H9 (cell line): ENCODE data around the gene SOX15. TPM values are rescaled to one million over a fixed set of nuclear protein-coding genes. Genes with fewer than 3 reads are reported as not detected.

ENCODE experiments used
- DNase-seq: peaks from one replicate; pipeline ENCODE4 v3.0.0-alpha.2; 2017
- H2AFZ ChIP-seq: one replicate; pipeline ENCODE4 v1.6.1; 2013; ENCODE audit warnings: mild to moderate bottlenecking, low read length, control low read depth, moderate library complexity
- H2AK5ac ChIP-seq: 2 replicates; pipeline ENCODE4 v1.6.1; 2013; ENCODE audit warnings: low read length, control low read depth, mixed read lengths; ENCODE audit not compliant: insufficient read length
- H2BK120ac ChIP-seq: one replicate; pipeline ENCODE4 v1.6.1; 2013; ENCODE audit warnings: low read depth, mild to moderate bottlenecking, low read length, control low read depth, inconsistent platforms; ENCODE audit not compliant: poor library complexity, severe bottlenecking
- H2BK12ac ChIP-seq: 2 replicates; pipeline ENCODE4 v1.6.1; 2013; ENCODE audit warnings: low read length, control low read depth, mixed read lengths, low read depth; ENCODE audit not compliant: insufficient read length
- H2BK15ac ChIP-seq: 2 replicates; pipeline ENCODE4 v1.6.1; 2013; ENCODE audit warnings: low read depth, low read length, control low read depth
- H2BK20ac ChIP-seq: one replicate; pipeline ENCODE4 v1.6.1; 2013; ENCODE audit warnings: low read depth, mild to moderate bottlenecking, low read length, control low read depth, inconsistent platforms; ENCODE audit not compliant: poor library complexity, severe bottlenecking
- H2BK5ac ChIP-seq: 2 replicates; pipeline ENCODE4 v1.6.1; 2013; ENCODE audit warnings: low read length, control low read depth, mixed read lengths; ENCODE audit not compliant: insufficient read length
- H3K14ac ChIP-seq: 2 replicates; pipeline ENCODE4 v1.6.1; 2013; ENCODE audit warnings: low read length, control low read depth; ENCODE audit not compliant: insufficient read depth
- H3K18ac ChIP-seq: 2 replicates; pipeline ENCODE4 v1.6.1; 2013; ENCODE audit warnings: low read depth, mild to moderate bottlenecking, mixed read lengths, low read length, control low read depth; ENCODE audit not compliant: insufficient read length
- H3K23ac ChIP-seq: 2 replicates; pipeline ENCODE4 v1.6.1; 2013; ENCODE audit warnings: low read length, control low read depth, mixed read lengths, low read depth; ENCODE audit not compliant: insufficient read length
- H3K23me2 ChIP-seq: 2 replicates; pipeline ENCODE4 v1.6.1; 2013; ENCODE audit warnings: low read depth, mild to moderate bottlenecking, mixed read lengths, low read length, control low read depth; ENCODE audit not compliant: insufficient read length, poor library complexity, severe bottlenecking
- H3K27ac ChIP-seq: 2 replicates; pipeline ENCODE4 v1.5.1; 2013; ENCODE audit warnings: low read length, control low read depth, mixed read lengths, low read depth; ENCODE audit not compliant: insufficient read length
- H3K27me3 ChIP-seq: 2 replicates; pipeline ENCODE4 v1.6.1; 2013; ENCODE audit warnings: low read length, control low read depth, inconsistent platforms; ENCODE audit not compliant: insufficient read depth
- H3K4ac ChIP-seq: 2 replicates; pipeline ENCODE4 v1.6.1; 2013; ENCODE audit warnings: low read depth, mild to moderate bottlenecking, control low read depth, inconsistent platforms, low read length, moderate library complexity
- H3K4me1 ChIP-seq: 2 replicates; pipeline ENCODE4 v1.6.1; 2013; ENCODE audit warnings: low read length, control low read depth, inconsistent platforms; ENCODE audit not compliant: insufficient read depth
- H3K4me2 ChIP-seq: 2 replicates; pipeline ENCODE4 v1.6.1; 2013; ENCODE audit warnings: low read length, control low read depth, mixed read lengths; ENCODE audit not compliant: insufficient read length, insufficient read depth
- H3K56ac ChIP-seq: 2 replicates; pipeline ENCODE4 v1.6.1; 2013; ENCODE audit warnings: low read depth, mild to moderate bottlenecking, mixed read lengths, low read length, control low read depth; ENCODE audit not compliant: insufficient read length
- H3K79me1 ChIP-seq: 2 replicates; pipeline ENCODE4 v1.6.1; 2013; ENCODE audit warnings: low read depth, mild to moderate bottlenecking, moderate library complexity, low read length, control low read depth, inconsistent platforms; ENCODE audit not compliant: insufficient read depth, poor library complexity, severe bottlenecking
- H3K79me2 ChIP-seq: 2 replicates; pipeline ENCODE4 v1.6.1; 2013; ENCODE audit warnings: low read length, control low read depth, inconsistent platforms; ENCODE audit not compliant: insufficient read depth
- H3K9ac ChIP-seq: 2 replicates; pipeline ENCODE4 v1.6.1; 2013; ENCODE audit warnings: low read length, control low read depth, mixed read lengths; ENCODE audit not compliant: insufficient read length; ENCODE audit errors: extremely low read depth
- H3K9me3 ChIP-seq: one replicate; pipeline ENCODE4 v1.6.1; 2013; ENCODE audit warnings: low read depth, low read length, inconsistent platforms; ENCODE audit not compliant: control insufficient read depth
- H3T11ph ChIP-seq: one replicate; pipeline ENCODE4 v1.6.1; 2013; ENCODE audit warnings: mild to moderate bottlenecking, low read length, control low read depth, inconsistent platforms
- H4K20me1 ChIP-seq: one replicate; pipeline ENCODE4 v1.6.1; 2013; ENCODE audit not compliant: control insufficient read depth, insufficient read length, insufficient read depth
- H4K5ac ChIP-seq: 2 replicates; pipeline ENCODE4 v1.6.1; 2013; ENCODE audit warnings: low read depth, mild to moderate bottlenecking, mixed read lengths, low read length, control low read depth; ENCODE audit not compliant: insufficient read length
- H4K8ac ChIP-seq: replicated peaks from 2 replicates; pipeline ENCODE4 v1.6.1; 2013; ENCODE audit warnings: low read length, control low read depth, mixed read lengths, low read depth; ENCODE audit not compliant: insufficient read length
- H4K91ac ChIP-seq: 2 replicates; pipeline ENCODE4 v1.6.1; 2013; ENCODE audit warnings: low read depth, mild to moderate bottlenecking, moderate library complexity, mixed read lengths, low read length, control low read depth; ENCODE audit not compliant: insufficient read length
- H3K27ac Mint-ChIP-seq, 3 experiments: 2 replicates in 2 of 3; 3 replicates in 1 of 3; pipeline ENCODE4 v1.8.0; 2020 to 2021; ENCODE audit warnings: mixed read lengths in 3 of 3, mild to moderate bottlenecking in 1 of 3, moderate library complexity in 1 of 3
- H3K27me3 Mint-ChIP-seq: 2 replicates; pipeline ENCODE4 v1.8.0; 2021; ENCODE audit warnings: low read depth, mild to moderate bottlenecking, moderate library complexity, mixed read lengths
- H3K36me3 Mint-ChIP-seq, 3 experiments: 2 replicates in 2 of 3; 3 replicates in 1 of 3; pipeline ENCODE4 v1.8.0; 2020 to 2021; ENCODE audit warnings: low read depth in 3 of 3, mixed read lengths in 3 of 3; ENCODE audit not compliant: insufficient read depth in 1 of 3
- H3K4me1 Mint-ChIP-seq, 2 experiments: 2 replicates each; pipeline ENCODE4 v1.8.0; 2020; ENCODE audit warnings: mixed read lengths in 2 of 2
- H3K4me3 Mint-ChIP-seq, 2 experiments: 2 replicates in 1 of 2; 3 replicates in 1 of 2; pipeline ENCODE4 v1.8.0; 2020 to 2021; ENCODE audit warnings: mild to moderate bottlenecking in 2 of 2, mixed read lengths in 2 of 2, moderate library complexity in 1 of 2
- H3K9me3 Mint-ChIP-seq, 2 experiments: 2 replicates in 1 of 2; 3 replicates in 1 of 2; pipeline ENCODE4 v1.8.0; 2020; ENCODE audit warnings: mild to moderate bottlenecking in 2 of 2, mixed read lengths in 2 of 2, moderate library complexity in 1 of 2
- CTCF ChIP-seq: fragments of 200-600 bp; sonication (generic); conservative IDR thresholded peaks from 3 replicates; pipeline ENCODE4 v1.8.0; 2021; ENCODE audit warnings: antibody characterized with exemption, mild to moderate bottlenecking
- WGBS: extraction: QIAGEN DNeasy Blood & Tissue Kit; methylation state at CpG from one replicate; pipeline ENCODE4 v1.1.7; 2013; ENCODE audit warnings: missing lambda C conversion rate, low lambda C conversion rate, mixed read lengths; ENCODE audit not compliant: insufficient read length; ENCODE audit errors: extremely low coverage; 5-methylcytosine and 5-hydroxymethylcytosine counted together
- total RNA-seq: library from RNA; stranded (reverse); gene quantifications from 2 replicates; pipeline ENCODE4 v1.2.1, GENCODE V29; 2021

Gene SOX15
- total RNA-seq, 1 experiment from 2014 or later, result 7.7 TPM

DNA sequence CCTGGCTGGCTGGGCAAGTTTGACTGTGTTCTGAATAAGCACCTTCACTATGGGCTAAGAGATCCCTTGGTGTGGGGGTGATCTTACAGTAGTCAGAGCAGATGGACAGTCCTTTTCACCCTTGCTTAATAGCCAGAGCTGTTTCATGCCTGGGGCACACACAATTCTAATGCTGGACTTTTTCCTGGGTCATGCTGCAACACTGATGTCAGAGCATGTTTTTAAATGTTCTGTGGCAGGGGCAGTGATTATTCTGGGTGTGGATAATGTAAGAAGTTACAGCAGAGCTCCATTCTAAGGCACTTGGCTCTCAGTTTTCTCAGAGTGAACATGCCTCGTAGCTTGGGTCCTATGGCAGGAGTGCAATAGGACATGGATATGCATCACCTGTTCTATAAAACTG, 14.4 kb downstream of the SOX15 start:
- H3K14ac ChIP-seq, result no peak overlapping the region
- WGBS, result no CpG with 5 or more reads among the region's 1 CpG
- no peak overlapping the region for H3K4ac ChIP-seq
- H2BK20ac ChIP-seq, result no peak overlapping the region
- H3T11ph ChIP-seq, result no peak overlapping the region
- H3K4me3 Mint-ChIP-seq, result peak overlapping the region; percentile 98; a peak in 4 of 5 replicates
- no peak overlapping the region for H4K5ac ChIP-seq
- H3K36me3 Mint-ChIP-seq, result peaks cover 60 to 88% (median 73%) of the 10 kb centered on the region in 3 experiments
- peaks cover 21% of the 10 kb centered on the region; the same call in 1 of the 2 replicates for H3K79me2 ChIP-seq
- H2BK12ac ChIP-seq, result no peak overlapping the region
- H2BK15ac ChIP-seq, result no peak overlapping the region
- H2AK5ac ChIP-seq, result no peak overlapping the region
- no peak overlapping the region for H4K8ac ChIP-seq
- H3K27me3 Mint-ChIP-seq, result peaks cover 10% of the 10 kb centered on the region
- peaks cover 2% of the 10 kb centered on the region for H3K79me1 ChIP-seq
- H3K4me1 Mint-ChIP-seq, result peaks cover 48 to 49% of the 10 kb centered on the region in 2 experiments
- H3K23me2 ChIP-seq, result peaks cover 5% of the 10 kb centered on the region
- no peaks in the 10 kb centered on the region for H3K9me3 ChIP-seq
- peaks cover 3 to 7% of the 10 kb centered on the region in 2 experiments; a peak in 3 of 5 replicates for H3K9me3 Mint-ChIP-seq
- H3K27me3 ChIP-seq, result no peaks in the 10 kb centered on the region
- H3K4me1 ChIP-seq, result peaks cover 4% of the 10 kb centered on the region; the same call in 1 of the 2 replicates
- no peak overlapping the region for H3K27ac ChIP-seq
- H3K9ac ChIP-seq, result no peak overlapping the region
- no peak overlapping the region for H2AFZ ChIP-seq
- DNase-seq, result no peak
- H3K56ac ChIP-seq, result no peak overlapping the region
- H4K20me1 ChIP-seq, result no peaks in the 10 kb centered on the region
- no peak overlapping the region for H2BK5ac ChIP-seq
- no peak overlapping the region for H3K23ac ChIP-seq
- H3K18ac ChIP-seq, result no peak overlapping the region
- TF ChIP-seq CTCF, result no peak
- H2BK120ac ChIP-seq, result no peak overlapping the region
- H3K4me2 ChIP-seq, result no peak overlapping the region
- H4K91ac ChIP-seq, result no peak overlapping the region
- H3K27ac Mint-ChIP-seq, result peak overlapping the region in 2 of 3 experiments; percentile 44 to 96; a peak in 3 of 7 replicates
